ENCODE measurements around the gene ERCC2. TPM values are rescaled to one million over a fixed set of nuclear protein-coding genes. Genes with fewer than 3 reads are reported as not detected.

Gene ERCC2
- total and polyA plus RNA-seq, 2 experiments from 2014 or later: 33.3 to 81.1 TPM

DNA sequence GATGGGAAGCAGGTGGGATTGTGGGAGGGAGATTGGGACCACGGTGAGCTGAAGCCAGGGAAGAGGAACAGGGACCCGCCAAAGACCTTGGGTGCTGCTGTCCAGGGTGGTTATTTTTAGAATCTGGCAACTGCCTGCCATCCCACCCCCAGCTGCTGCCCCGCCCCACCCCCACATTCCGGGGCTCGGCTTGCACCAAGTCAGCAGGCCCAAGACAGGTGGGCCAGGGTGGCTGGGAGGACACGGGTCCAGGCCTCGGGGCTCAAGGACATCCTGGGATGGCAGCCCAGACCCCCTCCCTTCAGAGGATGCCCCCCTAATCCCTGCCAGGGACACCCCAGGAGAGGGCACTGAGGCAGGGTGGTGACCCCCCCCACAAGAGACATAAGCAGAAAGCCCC is 48.5 kb downstream of the ERCC2 start:
- peaks cover 14% of the 10 kb centered on the region for H3K4me1 Mint-ChIP-seq
- no peak overlapping the region for H2AFZ ChIP-seq
- no peaks in the 10 kb centered on the region for H3K79me2 ChIP-seq (replicated peaks; ENCODE audit: insufficient read depth)
- H3K27ac Mint-ChIP-seq: no peak overlapping the region
- no peaks in the 10 kb centered on the region for H3K9me2 ChIP-seq (ENCODE audit: insufficient read depth)
- H3K27ac ChIP-seq (ENCODE audit: low read depth): no peak overlapping the region
- H3K36me3 Mint-ChIP-seq (ENCODE audit: low read depth): no peaks in the 10 kb centered on the region
- no peaks in the 10 kb centered on the region for H3K36me3 ChIP-seq (ENCODE audit: insufficient read depth)
- H4K20me1 ChIP-seq (replicated peaks; ENCODE audit: insufficient read depth): no peaks in the 10 kb centered on the region
- TF ChIP-seq JUNB (IDR thresholded peaks at IDR 0.05; ENCODE audit: unreplicated experiment) (no peak), NANOG (IDR thresholded peaks at IDR 0.05; ENCODE audit: borderline replicate concordance) (no peak), STAT1 (IDR thresholded peaks at IDR 0.05; ENCODE audit: unreplicated experiment) (no peak), POLR2AphosphoS5 (IDR thresholded peaks at IDR 0.05; ENCODE audit: low read depth) (no peak), EZH2phosphoT487 (IDR thresholded peaks at IDR 0.05; ENCODE audit: unreplicated experiment) (no peak), ZNF114 (CRISPR knock-in tag; IDR thresholded peaks at IDR 0.05) (no peak)
- TF ChIP-seq, protein P1, sequence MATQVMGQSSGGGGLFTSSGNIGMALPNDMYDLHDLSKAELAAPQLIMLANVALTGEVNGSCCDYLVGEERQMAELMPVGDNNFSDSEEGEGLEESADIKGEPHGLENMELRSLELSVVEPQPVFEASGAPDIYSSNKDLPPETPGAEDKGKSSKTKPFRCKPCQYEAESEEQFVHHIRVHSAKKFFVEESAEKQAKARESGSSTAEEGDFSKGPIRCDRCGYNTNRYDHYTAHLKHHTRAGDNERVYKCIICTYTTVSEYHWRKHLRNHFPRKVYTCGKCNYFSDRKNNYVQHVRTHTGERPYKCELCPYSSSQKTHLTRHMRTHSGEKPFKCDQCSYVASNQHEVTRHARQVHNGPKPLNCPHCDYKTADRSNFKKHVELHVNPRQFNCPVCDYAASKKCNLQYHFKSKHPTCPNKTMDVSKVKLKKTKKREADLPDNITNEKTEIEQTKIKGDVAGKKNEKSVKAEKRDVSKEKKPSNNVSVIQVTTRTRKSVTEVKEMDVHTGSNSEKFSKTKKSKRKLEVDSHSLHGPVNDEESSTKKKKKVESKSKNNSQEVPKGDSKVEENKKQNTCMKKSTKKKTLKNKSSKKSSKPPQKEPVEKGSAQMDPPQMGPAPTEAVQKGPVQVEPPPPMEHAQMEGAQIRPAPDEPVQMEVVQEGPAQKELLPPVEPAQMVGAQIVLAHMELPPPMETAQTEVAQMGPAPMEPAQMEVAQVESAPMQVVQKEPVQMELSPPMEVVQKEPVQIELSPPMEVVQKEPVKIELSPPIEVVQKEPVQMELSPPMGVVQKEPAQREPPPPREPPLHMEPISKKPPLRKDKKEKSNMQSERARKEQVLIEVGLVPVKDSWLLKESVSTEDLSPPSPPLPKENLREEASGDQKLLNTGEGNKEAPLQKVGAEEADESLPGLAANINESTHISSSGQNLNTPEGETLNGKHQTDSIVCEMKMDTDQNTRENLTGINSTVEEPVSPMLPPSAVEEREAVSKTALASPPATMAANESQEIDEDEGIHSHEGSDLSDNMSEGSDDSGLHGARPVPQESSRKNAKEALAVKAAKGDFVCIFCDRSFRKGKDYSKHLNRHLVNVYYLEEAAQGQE (IDR thresholded peaks at IDR 0.05; ENCODE audit: unreplicated experiment): no peak
- TF ChIP-seq, protein P2, sequence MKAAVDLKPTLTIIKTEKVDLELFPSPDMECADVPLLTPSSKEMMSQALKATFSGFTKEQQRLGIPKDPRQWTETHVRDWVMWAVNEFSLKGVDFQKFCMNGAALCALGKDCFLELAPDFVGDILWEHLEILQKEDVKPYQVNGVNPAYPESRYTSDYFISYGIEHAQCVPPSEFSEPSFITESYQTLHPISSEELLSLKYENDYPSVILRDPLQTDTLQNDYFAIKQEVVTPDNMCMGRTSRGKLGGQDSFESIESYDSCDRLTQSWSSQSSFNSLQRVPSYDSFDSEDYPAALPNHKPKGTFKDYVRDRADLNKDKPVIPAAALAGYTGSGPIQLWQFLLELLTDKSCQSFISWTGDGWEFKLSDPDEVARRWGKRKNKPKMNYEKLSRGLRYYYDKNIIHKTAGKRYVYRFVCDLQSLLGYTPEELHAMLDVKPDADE (IDR thresholded peaks at IDR 0.05): no peak
- DNase-seq (ENCODE audit: low spot score) (no peak), ATAC-seq (no peak)
- no peak overlapping the region for H3K4me3 Mint-ChIP-seq
- peaks cover 19% of the 10 kb centered on the region; the same call in 1 of the 2 replicates for H3F3A ChIP-seq (replicated peaks; ENCODE audit: low read depth)
- no peaks in the 10 kb centered on the region; the same call in 2 of the 3 replicates for H3K9me3 Mint-ChIP-seq
- H3K27me3 Mint-ChIP-seq (ENCODE audit: insufficient read depth, low read depth, poor library complexity): peaks cover 44% of the 10 kb centered on the region
- H3K27me3 ChIP-seq (ENCODE audit: insufficient read depth): peaks cover 45% of the 10 kb centered on the region
- H3K4me3 ChIP-seq: no peak overlapping the region
- no peak overlapping the region for H3K4me2 ChIP-seq
- peaks cover 18% of the 10 kb centered on the region for H3K4me1 ChIP-seq (ENCODE audit: insufficient read depth)

DNA sequence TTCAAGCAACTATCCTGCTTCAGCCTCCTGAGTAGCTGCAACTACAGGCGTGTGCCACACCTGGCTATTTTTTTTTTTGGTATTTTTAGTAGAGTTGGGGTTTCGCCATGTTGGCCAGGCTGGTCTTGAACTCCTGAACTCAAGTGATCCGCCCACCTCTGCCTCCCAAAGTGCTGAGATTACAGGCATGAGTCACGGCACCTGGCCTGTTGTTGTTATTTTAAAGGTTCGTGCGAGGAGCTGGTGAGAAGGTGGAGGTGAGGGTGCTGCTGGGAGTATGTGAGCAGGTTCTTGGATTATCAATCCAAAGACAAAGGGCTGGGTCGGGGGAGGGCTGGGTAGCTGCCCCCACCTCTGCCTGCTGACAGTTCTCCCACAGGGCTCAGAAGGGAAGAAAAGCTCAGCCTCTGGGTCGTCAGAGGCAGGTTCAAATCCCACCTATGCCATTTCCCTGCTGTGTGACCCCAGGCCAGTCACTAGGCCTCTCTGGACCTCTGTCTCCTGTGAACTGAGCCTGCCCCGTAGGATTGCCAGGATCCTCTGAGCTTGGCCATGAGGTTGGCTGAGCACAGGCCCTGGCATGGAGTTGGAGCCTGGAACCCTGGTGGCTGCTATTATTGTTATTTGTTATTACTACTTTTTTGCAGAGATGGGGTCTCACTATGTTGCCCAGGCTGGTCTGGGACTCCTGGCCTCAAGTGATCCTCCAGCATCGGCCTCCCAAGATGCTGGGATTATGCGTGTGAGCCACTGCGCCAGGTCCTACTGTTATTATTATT is 49.2 kb downstream of the ERCC2 start:
- no peak overlapping the region for H3K4me3 ChIP-seq
- H3K4me1 ChIP-seq (ENCODE audit: insufficient read depth): peaks cover 18% of the 10 kb centered on the region
- no peaks in the 10 kb centered on the region for H4K20me1 ChIP-seq (replicated peaks; ENCODE audit: insufficient read depth)
- H3K9me2 ChIP-seq (ENCODE audit: insufficient read depth): no peaks in the 10 kb centered on the region
- Mint-ChIP-seq H3K27me3 (ENCODE audit: insufficient read depth, low read depth, poor library complexity) (peaks cover 48% of the 10 kb centered on the region), H3K36me3 (ENCODE audit: low read depth) (no peaks in the 10 kb centered on the region), H3K9me3 (no peaks in the 10 kb centered on the region; the same call in 2 of the 3 replicates), H3K4me3 (no peak overlapping the region), H3K4me1 (peaks cover 14% of the 10 kb centered on the region), H3K27ac (no peak overlapping the region)
- H3K27me3 ChIP-seq (ENCODE audit: insufficient read depth): peaks cover 52% of the 10 kb centered on the region
- DNase-seq (ENCODE audit: low spot score) (no peak), ATAC-seq (no peak)
- H2AFZ ChIP-seq: no peak overlapping the region
- no peak for TF ChIP-seq CREB1 (CRISPR knock-in tag; IDR thresholded peaks at IDR 0.05; ENCODE audit: low read depth)
- no peak for TF ChIP-seq STAT1 (IDR thresholded peaks at IDR 0.05; ENCODE audit: unreplicated experiment)
- TF ChIP-seq, protein P3, sequence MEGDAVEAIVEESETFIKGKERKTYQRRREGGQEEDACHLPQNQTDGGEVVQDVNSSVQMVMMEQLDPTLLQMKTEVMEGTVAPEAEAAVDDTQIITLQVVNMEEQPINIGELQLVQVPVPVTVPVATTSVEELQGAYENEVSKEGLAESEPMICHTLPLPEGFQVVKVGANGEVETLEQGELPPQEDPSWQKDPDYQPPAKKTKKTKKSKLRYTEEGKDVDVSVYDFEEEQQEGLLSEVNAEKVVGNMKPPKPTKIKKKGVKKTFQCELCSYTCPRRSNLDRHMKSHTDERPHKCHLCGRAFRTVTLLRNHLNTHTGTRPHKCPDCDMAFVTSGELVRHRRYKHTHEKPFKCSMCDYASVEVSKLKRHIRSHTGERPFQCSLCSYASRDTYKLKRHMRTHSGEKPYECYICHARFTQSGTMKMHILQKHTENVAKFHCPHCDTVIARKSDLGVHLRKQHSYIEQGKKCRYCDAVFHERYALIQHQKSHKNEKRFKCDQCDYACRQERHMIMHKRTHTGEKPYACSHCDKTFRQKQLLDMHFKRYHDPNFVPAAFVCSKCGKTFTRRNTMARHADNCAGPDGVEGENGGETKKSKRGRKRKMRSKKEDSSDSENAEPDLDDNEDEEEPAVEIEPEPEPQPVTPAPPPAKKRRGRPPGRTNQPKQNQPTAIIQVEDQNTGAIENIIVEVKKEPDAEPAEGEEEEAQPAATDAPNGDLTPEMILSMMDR (conservative IDR thresholded peaks at IDR 0.05; ENCODE audit: low read depth in 2 of 2): no peak
- TF ChIP-seq EZH2 (IDR thresholded peaks at IDR 0.05; ENCODE audit: low read depth, unreplicated experiment): no peak
- no peak for TF ChIP-seq EZH2phosphoT487 (IDR thresholded peaks at IDR 0.05; ENCODE audit: unreplicated experiment)
- no peak for TF ChIP-seq NANOG (IDR thresholded peaks at IDR 0.05; ENCODE audit: borderline replicate concordance)
- no peak for TF ChIP-seq ZNF114 (CRISPR knock-in tag; IDR thresholded peaks at IDR 0.05)
- TF ChIP-seq POLR2AphosphoS5 (IDR thresholded peaks at IDR 0.05; ENCODE audit: low read depth): no peak
- TF ChIP-seq ZNF331 (CRISPR knock-in tag; IDR thresholded peaks at IDR 0.05; ENCODE audit: low read depth): no peak
- no peak for TF ChIP-seq JUNB (IDR thresholded peaks at IDR 0.05; ENCODE audit: unreplicated experiment)
- TF ChIP-seq, protein P1 (IDR thresholded peaks at IDR 0.05; ENCODE audit: unreplicated experiment): no peak
- peaks cover 19% of the 10 kb centered on the region; the same call in 1 of the 2 replicates for H3F3A ChIP-seq (replicated peaks; ENCODE audit: low read depth)
- no peak overlapping the region for H3K4me2 ChIP-seq
- no peaks in the 10 kb centered on the region for H3K36me3 ChIP-seq (ENCODE audit: insufficient read depth)
- no peaks in the 10 kb centered on the region for H3K79me2 ChIP-seq (replicated peaks; ENCODE audit: insufficient read depth)
- H3K27ac ChIP-seq (ENCODE audit: low read depth): no peak overlapping the region

All from GM23338 (cell line).